GM18870 (cell line): ENCODE results near the gene PDGFB.

Source experiments
- ATAC-seq: cut with Tn5 transposase; IDR thresholded peaks from one replicate; pipeline ENCODE4 v1.9.1; 2021; ENCODE audit warnings: moderate library complexity; ENCODE audit not compliant: unreplicated experiment

The PDGFB gene

DNA sequence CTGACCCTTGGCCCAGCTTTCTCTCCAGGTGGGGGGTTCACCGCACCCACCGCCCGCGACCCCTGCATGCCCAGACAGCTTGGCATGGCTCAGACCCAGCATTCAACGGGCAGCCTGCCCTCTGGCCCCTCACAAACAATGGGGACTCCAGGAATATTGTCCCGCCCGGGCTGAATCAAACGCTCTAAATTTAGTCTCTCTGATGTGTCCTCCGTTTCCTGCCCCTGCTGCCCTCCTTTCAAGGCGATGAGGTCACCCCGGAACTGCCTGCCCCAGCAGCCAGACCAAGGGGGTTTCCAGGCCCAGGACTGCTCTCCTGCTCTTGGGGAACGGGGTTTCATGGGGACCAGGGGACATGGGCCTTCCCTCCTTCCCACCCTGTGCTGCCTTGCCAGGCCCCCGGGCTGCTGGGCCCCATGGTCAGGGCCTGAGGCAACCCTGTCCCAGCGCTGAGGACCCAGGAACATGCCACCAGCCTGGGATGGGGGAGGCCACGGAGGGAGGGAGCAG, 10.1 kb upstream of the PDGFB start:
- ATAC-seq = no peak

- ATAC-seq = no peak
Observed at GRCh38 chr22:39254122-39254521, 9.3 kb upstream of the PDGFB start.

DNA sequence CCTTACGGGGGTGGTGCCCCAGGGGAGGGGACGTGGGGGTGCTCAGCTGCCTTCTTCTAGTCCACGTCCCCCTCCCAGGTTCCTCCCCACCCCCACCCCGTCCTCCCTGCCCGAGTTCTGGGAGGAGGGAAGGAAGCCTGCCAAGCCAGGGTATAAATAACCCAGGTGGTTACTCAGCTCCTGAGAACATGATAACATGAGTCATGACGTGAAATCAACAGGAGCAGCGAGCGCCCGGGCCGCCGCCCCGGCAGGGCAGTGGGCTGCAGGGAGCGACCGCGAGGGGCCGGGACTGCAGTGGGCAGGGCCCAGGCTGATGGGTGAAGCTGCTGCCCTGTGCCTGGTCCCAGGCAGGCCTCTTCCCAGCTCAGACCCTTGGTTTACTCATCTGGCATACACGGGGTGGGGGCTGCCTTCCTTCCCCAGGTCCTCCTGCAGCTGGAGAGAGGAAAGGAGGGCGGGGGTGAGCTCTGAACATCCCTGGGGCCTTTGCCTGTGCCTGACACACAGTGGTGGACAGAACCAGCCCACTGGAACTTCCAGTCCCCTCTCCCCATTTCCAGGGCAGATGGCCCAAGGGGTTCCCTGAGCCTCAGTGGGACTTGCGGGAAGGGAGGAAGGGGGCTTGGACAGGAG, 8.8 kb upstream of the PDGFB start:
- no peak for ATAC-seq

DNA sequence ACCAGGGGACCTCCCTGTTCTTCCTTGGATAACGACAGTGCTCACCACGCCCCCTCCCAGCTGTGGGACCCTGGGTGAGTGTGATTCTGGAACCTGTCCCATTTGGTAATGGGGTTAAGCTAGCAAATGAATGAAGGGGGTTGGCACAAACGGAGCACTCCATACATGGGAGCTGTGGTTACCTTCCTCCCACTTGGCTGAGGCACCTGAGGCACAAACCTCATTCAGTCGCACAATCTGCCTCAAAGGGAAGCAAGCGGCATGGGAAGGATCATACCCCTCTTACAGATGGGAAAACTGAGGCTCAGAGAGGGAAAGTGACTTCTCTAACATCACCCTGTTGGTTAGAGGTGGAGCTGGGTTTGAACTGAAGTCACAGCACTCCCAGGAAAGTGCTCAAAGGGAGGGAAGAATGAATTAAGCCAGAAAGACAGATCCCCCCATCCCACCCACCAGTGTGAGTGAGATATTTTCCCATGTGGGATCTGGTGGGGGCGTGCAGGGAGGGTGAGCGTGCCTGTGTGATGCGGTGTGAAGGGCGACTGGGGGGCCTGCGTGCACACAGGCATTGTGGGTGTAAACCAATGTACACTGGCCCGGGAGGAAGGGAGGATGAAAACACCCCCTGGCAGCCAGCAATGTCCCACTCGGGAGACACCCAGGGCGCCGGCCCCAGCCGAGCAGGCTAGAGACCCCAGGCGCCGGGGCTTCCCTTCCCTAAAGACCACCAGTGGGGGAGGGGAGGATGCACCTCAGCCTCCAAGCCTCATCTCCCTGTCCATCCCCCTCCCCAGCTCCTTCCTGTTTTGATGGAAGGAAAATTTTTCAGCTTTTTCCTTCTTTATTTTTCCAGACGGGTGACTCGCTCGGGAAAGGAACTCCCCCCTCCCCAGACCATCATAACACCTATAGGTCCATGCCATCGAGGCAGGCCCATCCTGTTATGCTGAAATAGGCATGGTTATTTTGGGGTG, 8.0 kb upstream of the PDGFB start:
- ATAC-seq = no peak

DNA sequence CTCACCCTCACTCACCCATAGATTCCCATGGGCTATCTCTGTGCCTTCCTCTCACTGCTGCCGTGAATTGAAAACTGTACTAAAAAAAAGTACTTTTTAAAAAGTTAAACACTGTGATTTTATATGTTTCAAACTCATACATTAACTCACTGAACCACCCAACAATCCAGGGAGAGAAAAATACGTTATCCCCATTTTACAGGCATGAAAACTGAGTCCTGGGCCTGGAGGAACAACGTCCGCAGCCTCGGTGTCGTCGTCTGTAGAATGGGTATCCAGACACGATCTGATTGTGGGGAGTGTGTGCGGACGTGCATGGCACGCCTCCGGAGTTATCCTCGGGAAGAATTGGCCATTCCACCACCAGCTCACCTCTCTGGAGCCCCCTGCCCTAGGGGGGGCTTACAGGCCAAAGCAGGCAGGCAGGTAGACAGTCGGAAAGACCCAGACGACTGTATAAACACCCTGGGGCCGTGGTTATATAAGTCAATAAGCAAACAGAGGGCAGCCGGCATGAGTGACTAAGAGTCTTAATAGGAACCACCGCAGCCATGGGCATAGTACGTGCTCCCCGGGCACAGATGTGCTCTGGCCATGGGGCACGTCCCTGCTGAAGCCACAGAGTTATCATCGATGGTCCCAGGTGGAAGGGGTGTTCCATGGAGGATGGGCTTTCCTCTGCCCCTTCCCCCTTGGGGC, 7.1 kb upstream of the PDGFB start:
- ATAC-seq = no peak

DNA sequence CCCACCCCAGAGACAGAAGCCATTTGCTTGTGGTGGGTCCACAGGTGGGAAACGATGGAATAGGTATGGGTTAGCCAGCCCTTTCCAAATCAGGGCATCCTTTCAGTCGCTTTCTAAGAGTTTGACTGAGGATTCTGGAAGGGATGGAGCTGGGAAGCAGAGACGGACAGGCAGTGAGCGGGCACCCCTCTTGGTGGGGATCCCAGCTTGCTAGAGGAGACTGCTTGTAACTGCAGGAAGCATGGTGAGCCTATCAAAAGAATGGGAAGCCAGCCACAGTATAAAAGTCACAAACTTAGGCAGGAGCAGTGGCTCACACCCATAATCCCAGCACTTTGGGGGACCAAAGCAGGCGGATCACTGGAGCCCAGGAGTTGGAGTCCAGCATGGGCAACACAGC, 6.1 kb upstream of the PDGFB start:
- no peak for ATAC-seq

DNA sequence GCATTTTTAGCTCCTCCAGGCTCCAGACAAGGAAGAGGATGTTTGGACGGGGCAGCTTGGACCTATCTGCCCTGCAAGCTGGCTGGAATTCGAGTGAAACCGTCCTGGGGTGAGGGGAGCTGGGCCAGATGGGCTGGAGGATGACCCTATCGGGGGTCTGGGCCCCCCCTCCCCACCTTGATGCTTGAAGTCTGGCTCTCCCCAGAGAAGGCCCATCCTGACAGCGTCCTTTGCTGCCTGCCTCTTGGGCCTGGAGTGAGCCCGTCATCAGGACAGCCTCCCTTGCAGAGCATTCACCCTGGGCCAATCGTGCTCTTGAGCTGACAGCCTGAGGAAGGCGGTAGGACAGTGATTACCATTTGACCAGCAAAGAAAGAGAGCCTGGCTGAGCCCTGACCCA, 5.3 kb upstream of the PDGFB start:
- ATAC-seq = no peak

DNA sequence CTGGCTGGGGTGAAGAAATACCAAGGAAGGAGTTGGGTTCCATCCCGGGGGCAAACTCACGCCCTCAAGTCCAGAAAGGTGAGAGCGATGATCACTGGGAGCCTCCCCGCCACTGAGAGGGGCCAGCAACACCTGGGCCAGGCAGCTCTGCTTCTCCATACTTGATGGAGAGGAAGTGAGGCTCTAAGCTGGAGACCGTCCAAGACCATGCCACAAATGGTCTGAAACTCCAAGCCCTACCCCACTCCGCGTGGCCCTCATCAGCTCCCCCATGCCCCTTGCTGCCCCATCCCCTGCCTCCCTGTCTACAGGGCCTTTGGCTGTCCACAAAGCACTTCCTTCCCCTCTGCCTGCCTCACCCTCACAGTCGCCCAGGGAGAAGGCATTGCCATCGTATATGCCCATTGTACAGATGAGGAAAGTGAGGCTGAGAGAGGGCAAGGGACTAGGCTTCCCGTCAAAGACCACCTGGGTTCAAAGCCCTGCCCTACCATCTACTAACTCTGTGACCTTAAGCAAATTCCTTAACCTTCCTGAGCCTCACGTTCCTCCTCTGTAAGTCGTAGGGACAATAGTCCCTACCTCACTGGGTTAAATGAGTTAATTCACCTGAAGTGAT, 4.4 kb upstream of the PDGFB start:
- no peak for ATAC-seq

DNA sequence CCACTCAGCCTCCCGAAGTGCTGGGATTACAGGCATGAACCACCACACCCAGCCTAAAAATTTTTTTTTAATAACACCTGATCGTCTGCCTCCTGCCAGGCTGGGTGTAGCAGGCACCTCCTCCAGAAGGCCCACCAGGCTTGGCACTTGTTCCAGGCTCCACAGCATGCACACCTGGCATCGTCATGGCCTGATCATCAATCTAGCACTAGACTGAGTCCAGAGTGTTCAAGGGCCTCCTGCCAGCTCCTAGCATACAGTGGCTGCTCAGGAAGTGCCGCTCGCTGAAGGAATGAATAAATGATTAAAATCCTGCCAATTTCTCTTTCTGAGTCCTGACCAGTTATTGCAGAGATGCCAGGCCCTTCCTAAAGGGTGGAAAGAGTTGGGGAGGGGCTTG, 3.5 kb upstream of the PDGFB start:
- no peak for ATAC-seq

GRCh38 chr22:39247361-39247760, 2.6 kb upstream of the PDGFB start:
- ATAC-seq = no peak

GRCh38 chr22:39246690-39247332, 2.0 kb upstream of the PDGFB start:
- ATAC-seq = no peak

- ATAC-seq = no peak
Observed at GRCh38 chr22:39246217-39246616, 1.4 kb upstream of the PDGFB start.

DNA sequence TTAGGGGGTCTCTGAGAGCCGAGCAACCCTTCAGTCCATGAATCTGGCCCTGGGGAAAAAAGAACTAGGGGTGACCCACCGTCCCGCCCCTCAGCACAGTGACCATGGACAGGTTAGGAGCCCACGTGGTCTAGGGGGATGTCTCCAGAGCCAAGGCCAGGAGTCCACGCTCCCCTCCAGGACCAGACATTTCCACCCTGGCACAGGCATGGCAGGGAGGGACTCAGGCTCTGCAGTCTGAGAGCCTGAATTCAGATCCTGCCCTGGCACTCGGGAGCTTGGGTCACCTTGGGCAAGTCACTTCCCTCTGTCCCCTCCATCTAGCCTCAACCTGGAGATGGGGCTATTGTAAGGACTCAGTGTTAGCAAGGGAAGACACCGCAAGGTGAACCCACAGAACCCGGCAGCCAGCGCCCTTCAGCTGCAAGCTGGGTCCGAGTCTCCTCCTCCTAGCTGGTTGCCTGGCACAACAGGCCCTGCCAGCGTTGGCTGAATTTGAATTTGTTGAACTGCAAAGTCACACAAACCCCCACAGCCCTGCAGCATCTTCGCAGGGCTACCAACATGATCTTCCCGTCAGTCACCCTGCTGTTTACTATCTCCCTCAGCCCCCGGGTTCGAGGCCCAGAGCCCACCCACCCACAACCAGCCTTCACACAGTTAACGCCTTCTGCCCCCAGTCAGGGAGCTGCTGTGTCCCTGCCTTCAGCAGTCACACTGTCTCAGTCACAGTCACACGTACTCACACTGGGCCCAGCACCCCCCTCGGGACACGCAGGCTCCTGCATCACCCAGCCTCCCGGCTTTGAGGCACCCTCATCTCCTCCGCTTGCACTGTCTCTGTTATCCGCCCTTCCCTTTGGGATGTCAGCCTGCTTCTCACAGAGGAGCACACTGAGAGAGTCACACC, 603 bp upstream of the PDGFB start:
- ATAC-seq = no peak

DNA sequence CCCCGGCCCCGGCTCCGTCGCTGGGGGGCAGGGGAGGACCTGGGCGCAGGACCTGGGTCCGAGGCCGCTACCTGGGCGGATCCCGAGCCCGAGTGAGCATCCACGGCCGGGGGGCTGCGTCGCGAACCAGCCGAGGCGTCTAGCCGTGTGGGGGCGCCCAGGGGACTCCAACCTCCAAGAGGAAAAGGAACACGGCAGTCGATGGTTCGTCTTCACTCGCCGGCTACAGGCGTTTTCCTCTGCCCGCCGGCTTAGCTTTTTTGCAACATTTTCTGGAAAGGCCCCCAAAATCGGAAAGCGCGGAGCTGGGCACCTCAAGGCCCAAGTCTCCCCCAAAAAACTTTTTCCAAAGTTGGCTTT, 666 bp downstream of the PDGFB start:
- no peak for ATAC-seq

- ATAC-seq = no peak
Observed at GRCh38 chr22:39243439-39244135, 1.2 kb downstream of the PDGFB start.

- ATAC-seq = no peak
Observed at GRCh38 chr22:39242595-39243438, 2.0 kb downstream of the PDGFB start.

- no peak for ATAC-seq
Observed at GRCh38 chr22:39241794-39242594, 2.8 kb downstream of the PDGFB start.
